Uterus (tissue), 2 donors: ENCODE results near the gene YTHDF1.

Source experiments
- POLR2A ChIP-seq, 2 donors: fragments of 450-650 bp; IDR thresholded peaks; one replicate each; pipeline ENCODE4 v1.6.1; 2016; ENCODE audit warnings: antibody characterized with exemption in 2 of 2, mild to moderate bottlenecking in 1 of 2, moderate library complexity in 1 of 2
- TF ChIP-seq, protein P1 (sequence below), 4 experiments: fragments of 200-600 bp in 2 of 4; fragments of 450-650 bp in 2 of 4; sonication (generic) in 2 of 4; IDR thresholded peaks; one replicate each; pipeline ENCODE4 v1.5.1; 2016 to 2019; ENCODE audit warnings: antibody characterized with exemption in 4 of 4, mild to moderate bottlenecking in 2 of 4, moderate library complexity in 1 of 4

DNA sequence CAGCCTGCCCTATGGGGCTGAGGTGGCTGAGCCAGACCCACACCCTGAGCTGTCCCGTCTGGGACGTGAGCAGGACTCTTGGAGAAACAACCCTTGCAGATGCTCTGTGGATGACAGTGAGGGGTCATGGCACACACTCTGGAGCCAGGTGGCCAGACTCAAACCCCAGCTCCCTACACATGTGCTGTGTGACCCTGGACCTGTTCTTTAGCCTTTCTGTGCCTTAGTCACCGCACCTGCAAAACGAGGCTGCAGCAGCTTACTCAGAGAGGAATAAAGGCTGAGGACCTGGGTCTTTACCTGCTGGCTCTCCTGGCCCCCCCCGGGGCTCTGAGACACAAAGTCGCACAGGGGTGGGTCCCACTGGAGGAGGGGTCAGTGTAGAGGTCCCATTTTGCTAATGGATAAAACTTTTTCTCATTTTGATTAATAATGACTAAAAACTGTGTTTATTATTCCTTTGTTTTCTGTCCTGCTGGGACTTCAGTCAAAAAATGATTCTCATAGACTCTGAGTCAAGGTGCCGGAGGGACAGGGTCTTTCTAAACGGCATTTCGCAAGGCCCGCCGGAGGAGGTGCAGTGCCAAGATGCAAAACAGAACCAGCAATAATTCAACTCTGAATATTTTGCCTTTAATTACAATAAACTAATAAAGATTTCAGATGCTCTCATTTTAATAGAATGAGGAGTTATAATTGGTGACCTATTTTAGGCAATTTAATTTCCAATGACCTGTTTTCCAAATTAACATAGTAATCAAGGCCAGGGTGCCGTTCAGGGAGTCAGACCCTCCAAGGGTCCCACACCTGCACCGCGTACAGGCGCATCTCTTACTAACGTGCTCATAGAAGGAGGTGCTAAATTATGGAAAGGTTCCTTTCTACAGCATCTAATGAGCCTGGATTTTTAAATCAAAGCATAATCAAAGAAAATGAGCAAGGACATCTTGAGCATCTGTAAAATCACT lies 62.4 kb downstream of the YTHDF1 start:
- TF ChIP-seq, protein P1, sequence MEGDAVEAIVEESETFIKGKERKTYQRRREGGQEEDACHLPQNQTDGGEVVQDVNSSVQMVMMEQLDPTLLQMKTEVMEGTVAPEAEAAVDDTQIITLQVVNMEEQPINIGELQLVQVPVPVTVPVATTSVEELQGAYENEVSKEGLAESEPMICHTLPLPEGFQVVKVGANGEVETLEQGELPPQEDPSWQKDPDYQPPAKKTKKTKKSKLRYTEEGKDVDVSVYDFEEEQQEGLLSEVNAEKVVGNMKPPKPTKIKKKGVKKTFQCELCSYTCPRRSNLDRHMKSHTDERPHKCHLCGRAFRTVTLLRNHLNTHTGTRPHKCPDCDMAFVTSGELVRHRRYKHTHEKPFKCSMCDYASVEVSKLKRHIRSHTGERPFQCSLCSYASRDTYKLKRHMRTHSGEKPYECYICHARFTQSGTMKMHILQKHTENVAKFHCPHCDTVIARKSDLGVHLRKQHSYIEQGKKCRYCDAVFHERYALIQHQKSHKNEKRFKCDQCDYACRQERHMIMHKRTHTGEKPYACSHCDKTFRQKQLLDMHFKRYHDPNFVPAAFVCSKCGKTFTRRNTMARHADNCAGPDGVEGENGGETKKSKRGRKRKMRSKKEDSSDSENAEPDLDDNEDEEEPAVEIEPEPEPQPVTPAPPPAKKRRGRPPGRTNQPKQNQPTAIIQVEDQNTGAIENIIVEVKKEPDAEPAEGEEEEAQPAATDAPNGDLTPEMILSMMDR (IDR thresholded peaks at IDR 0.05): no peak
- TF ChIP-seq POLR2A (IDR thresholded peaks at IDR 0.05): no peak
